Stimulated activated CD8-positive, alpha-beta memory T cell treated with anti-CD3 and anti-CD28 coated beads, Interleukin-12 subunit alpha, Interleukin-12 subunit beta, amount 100 ng/mL, for 24 hours (primary cell): ENCODE results near the gene MERTK.
"Not testable (repeated sequence)": the region's sequence is repeated elsewhere in the genome, so short reads cannot be mapped to it uniquely, and the experiment has no call there.

Experiments used
- DNase-seq: peaks from one replicate; pipeline ENCODE4 v3.0.0-alpha.2; 2020; ENCODE audit errors: extremely low read depth

Gene MERTK

GRCh38 chr2:112041460-112041859 is 143.1 kb downstream of the MERTK start:
- DNase-seq, result not testable (repeated sequence)

GRCh38 chr2:112045446-112046014 is 147.1 kb downstream of the MERTK start:
- no peak for DNase-seq

GRCh38 chr2:112046231-112046630 is 147.8 kb downstream of the MERTK start:
- DNase-seq, result no peak

- DNase-seq, result no peak
Observed at GRCh38 chr2:112047537-112048235, 149.3 kb downstream of the MERTK start.

GRCh38 chr2:112048236-112048592 is 149.8 kb downstream of the MERTK start:
- no peak for DNase-seq

GRCh38 chr2:112048887-112049286 is 150.5 kb downstream of the MERTK start:
- no peak for DNase-seq

- DNase-seq, result no peak
Observed at GRCh38 chr2:112050316-112050715, 151.9 kb downstream of the MERTK start.

- DNase-seq, result peak; percentile 94
Observed at GRCh38 chr2:112053917-112054846, 155.8 kb downstream of the MERTK start.

- DNase-seq, result peak; percentile 94
Observed at GRCh38 chr2:112054847-112055729, 156.7 kb downstream of the MERTK start, which contains the start of gene TMEM87B. TMEM87B (plus strand) TSS chr2:112055269; CDS start chr2:112055592, 323 bp downstream.

GRCh38 chr2:112055730-112056625 is 157.6 kb downstream of the MERTK start:
- no peak for DNase-seq

GRCh38 chr2:112056626-112056987 is 158.2 kb downstream of the MERTK start:
- DNase-seq, result no peak

GRCh38 chr2:112059671-112060070 is 161.3 kb downstream of the MERTK start:
- no peak for DNase-seq

- no peak for DNase-seq
Observed at GRCh38 chr2:112061299-112061698, 162.9 kb downstream of the MERTK start.

GRCh38 chr2:112061840-112062239 is 163.4 kb downstream of the MERTK start:
- DNase-seq, result no peak

- DNase-seq, result no peak
Observed at GRCh38 chr2:112062894-112063293, 164.5 kb downstream of the MERTK start.

- DNase-seq, result no peak
Observed at GRCh38 chr2:112065486-112065885, 167.1 kb downstream of the MERTK start.

GRCh38 chr2:112065966-112066365 is 167.6 kb downstream of the MERTK start:
- DNase-seq, result no peak

GRCh38 chr2:112069794-112070193 is 171.4 kb downstream of the MERTK start:
- DNase-seq, result not testable (repeated sequence)

GRCh38 chr2:112073875-112074274 is 175.5 kb downstream of the MERTK start:
- DNase-seq, result no peak

GRCh38 chr2:112074506-112074905 is 176.1 kb downstream of the MERTK start:
- no peak for DNase-seq
